GM08714 (cell line): ENCODE results near the gene SFXN1.
"Not testable (repeated sequence)": the region's sequence is repeated elsewhere in the genome, so short reads cannot be mapped to it uniquely, and the experiment has no call there.

Experiments
- H3K4me3 ChIP-seq: fragments of 200-500 bp; sonication (Bioruptor generic); 2 replicates; pipeline ENCODE4 v1.5.1; 2014; ENCODE audit warnings: mild to moderate bottlenecking, low read length, inconsistent platforms
- ZNF274 ChIP-seq: IDR thresholded peaks from 2 replicates; pipeline ENCODE4 v1.6.1; 2012; ENCODE audit warnings: mild to moderate bottlenecking, low read depth, low read length

Gene SFXN1

GRCh38 chr5:175501759-175502158 is 23.4 kb downstream of the SFXN1 start:
- no peak for TF ChIP-seq ZNF274
- H3K4me3 ChIP-seq, result no peak overlapping the region

GRCh38 chr5:175507671-175508070 is 29.3 kb downstream of the SFXN1 start:
- not testable (repeated sequence) for H3K4me3 ChIP-seq

- no peak for TF ChIP-seq ZNF274
- no peak overlapping the region for H3K4me3 ChIP-seq
Measured at GRCh38 chr5:175508896-175509295, 30.5 kb downstream of the SFXN1 start.

- H3K4me3 ChIP-seq, result no peak overlapping the region
- TF ChIP-seq ZNF274, result no peak
Measured at GRCh38 chr5:175513297-175513696, 34.9 kb downstream of the SFXN1 start.

GRCh38 chr5:175513726-175514125 is 35.4 kb downstream of the SFXN1 start:
- no peak overlapping the region for H3K4me3 ChIP-seq
- no peak for TF ChIP-seq ZNF274

- no peak for TF ChIP-seq ZNF274
- H3K4me3 ChIP-seq, result no peak overlapping the region
Measured at GRCh38 chr5:175516933-175517823, 38.8 kb downstream of the SFXN1 start.

GRCh38 chr5:175517824-175518450 is 39.6 kb downstream of the SFXN1 start:
- H3K4me3 ChIP-seq, result no peak overlapping the region
- TF ChIP-seq ZNF274, result no peak

GRCh38 chr5:175519006-175519405 is 40.6 kb downstream of the SFXN1 start:
- no peak for TF ChIP-seq ZNF274

GRCh38 chr5:175520321-175520720 is 42.0 kb downstream of the SFXN1 start:
- H3K4me3 ChIP-seq, result no peak overlapping the region
- TF ChIP-seq ZNF274, result no peak

More at GRCh38 chr5:175519006-175519405, 40.6 kb downstream of the SFXN1 start:
- no peak overlapping the region for H3K4me3 ChIP-seq

- H3K4me3 ChIP-seq, result no peak overlapping the region
- TF ChIP-seq ZNF274, result no peak
Measured at GRCh38 chr5:175520873-175521272, 42.5 kb downstream of the SFXN1 start.

GRCh38 chr5:175521313-175521833 is 43.0 kb downstream of the SFXN1 start:
- no peak for TF ChIP-seq ZNF274
- H3K4me3 ChIP-seq, result no peak overlapping the region

- H3K4me3 ChIP-seq, result no peak overlapping the region
- no peak for TF ChIP-seq ZNF274
Measured at GRCh38 chr5:175523292-175523691, 44.9 kb downstream of the SFXN1 start.

- no peak overlapping the region for H3K4me3 ChIP-seq
- TF ChIP-seq ZNF274, result no peak
Measured at GRCh38 chr5:175524211-175524610, 45.9 kb downstream of the SFXN1 start.

GRCh38 chr5:175526691-175527090 is 48.3 kb downstream of the SFXN1 start:
- H3K4me3 ChIP-seq, result no peak overlapping the region
- no peak for TF ChIP-seq ZNF274

GRCh38 chr5:175531361-175531760 is 53.0 kb downstream of the SFXN1 start:
- H3K4me3 ChIP-seq, result no peak overlapping the region
- no peak for TF ChIP-seq ZNF274
